Neural progenitor cell (in vitro differentiated cells): Measurements from ENCODE around the gene CPLX1.

Source experiments
- EZH2 ChIP-seq: fragments of 200-600 bp; sonication (generic); IDR thresholded peaks from 2 replicates; pipeline ENCODE4 v1.6.1; 2017; ENCODE audit warnings: antibody characterized with exemption, mild to moderate bottlenecking, moderate library complexity
- EZH2phosphoT487 ChIP-seq: fragments of 200-600 bp; sonication (generic); IDR thresholded peaks from 2 replicates; pipeline ENCODE4 v1.6.1; 2017; ENCODE audit warnings: antibody characterized with exemption
- TF ChIP-seq, protein P1 (sequence below): fragments of 200-600 bp; sonication (generic); IDR thresholded peaks from 2 replicates; pipeline ENCODE4 v1.5.1; 2017; ENCODE audit warnings: antibody characterized with exemption, mild to moderate bottlenecking

DNA sequence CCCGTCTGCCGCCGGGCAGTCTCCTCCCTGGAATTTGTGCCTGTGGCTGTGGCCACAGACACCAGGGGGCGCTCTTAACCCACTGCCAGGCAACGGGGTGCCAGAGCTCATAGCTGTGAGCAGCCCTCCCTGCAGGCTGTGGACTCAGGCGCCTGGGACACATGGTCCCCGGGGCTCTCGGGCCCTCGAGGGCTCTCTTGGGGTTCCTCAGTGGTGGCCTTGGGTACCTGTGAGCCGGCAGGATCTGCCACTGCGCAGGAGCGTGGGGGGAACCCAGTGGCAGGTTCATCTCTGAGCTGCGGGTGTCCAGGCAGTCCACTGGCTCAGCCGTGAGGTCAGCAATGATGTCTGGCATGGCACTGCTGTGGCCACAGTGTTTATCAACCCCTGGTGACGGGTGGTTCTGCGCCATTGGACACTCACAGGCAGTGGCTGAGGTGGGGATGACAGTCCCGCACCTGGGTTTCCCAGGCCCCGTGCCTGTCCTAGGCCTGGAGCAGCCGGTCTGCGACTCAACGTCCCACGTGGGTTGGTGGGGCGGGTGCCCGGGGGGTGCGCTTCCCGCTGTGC, 83.1 kb downstream of the CPLX1 start:
- TF ChIP-seq, protein P1, sequence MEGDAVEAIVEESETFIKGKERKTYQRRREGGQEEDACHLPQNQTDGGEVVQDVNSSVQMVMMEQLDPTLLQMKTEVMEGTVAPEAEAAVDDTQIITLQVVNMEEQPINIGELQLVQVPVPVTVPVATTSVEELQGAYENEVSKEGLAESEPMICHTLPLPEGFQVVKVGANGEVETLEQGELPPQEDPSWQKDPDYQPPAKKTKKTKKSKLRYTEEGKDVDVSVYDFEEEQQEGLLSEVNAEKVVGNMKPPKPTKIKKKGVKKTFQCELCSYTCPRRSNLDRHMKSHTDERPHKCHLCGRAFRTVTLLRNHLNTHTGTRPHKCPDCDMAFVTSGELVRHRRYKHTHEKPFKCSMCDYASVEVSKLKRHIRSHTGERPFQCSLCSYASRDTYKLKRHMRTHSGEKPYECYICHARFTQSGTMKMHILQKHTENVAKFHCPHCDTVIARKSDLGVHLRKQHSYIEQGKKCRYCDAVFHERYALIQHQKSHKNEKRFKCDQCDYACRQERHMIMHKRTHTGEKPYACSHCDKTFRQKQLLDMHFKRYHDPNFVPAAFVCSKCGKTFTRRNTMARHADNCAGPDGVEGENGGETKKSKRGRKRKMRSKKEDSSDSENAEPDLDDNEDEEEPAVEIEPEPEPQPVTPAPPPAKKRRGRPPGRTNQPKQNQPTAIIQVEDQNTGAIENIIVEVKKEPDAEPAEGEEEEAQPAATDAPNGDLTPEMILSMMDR, result peak; percentile 82
- TF ChIP-seq EZH2 (no peak), EZH2phosphoT487 (no peak)
